ENCODE data around the gene PLCB1. TPM values are rescaled to one million over a fixed set of nuclear protein-coding genes. Genes with fewer than 3 reads are reported as not detected.

Gene PLCB1
- total RNA-seq, 3 donors from 2014 or later = 7.2 to 50.7 (median 8.8) TPM

DNA sequence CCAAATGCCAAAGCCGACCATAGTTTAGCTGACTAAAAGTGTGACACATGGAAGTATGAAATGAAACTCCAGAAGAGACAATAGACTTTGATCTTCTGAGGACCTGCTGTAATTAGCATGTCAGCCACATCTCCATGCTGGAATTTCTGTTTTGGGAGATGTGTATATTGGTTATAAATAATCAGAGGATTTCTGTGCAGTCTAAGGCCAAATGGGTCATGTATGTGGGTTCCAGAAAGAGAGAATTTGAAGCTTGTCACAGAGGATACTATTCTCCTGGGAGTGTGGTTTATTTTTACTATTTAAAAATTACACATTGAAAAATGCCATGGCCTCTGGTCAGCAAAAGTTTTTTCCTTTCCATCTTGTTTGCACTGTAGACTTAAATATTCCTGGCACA, 531.4 kb downstream of the PLCB1 start:
- H3K9me3 ChIP-seq = no peaks in the 10 kb centered on the region
- H3K4me3 ChIP-seq = no peak overlapping the region
- TF ChIP-seq, protein P1, sequence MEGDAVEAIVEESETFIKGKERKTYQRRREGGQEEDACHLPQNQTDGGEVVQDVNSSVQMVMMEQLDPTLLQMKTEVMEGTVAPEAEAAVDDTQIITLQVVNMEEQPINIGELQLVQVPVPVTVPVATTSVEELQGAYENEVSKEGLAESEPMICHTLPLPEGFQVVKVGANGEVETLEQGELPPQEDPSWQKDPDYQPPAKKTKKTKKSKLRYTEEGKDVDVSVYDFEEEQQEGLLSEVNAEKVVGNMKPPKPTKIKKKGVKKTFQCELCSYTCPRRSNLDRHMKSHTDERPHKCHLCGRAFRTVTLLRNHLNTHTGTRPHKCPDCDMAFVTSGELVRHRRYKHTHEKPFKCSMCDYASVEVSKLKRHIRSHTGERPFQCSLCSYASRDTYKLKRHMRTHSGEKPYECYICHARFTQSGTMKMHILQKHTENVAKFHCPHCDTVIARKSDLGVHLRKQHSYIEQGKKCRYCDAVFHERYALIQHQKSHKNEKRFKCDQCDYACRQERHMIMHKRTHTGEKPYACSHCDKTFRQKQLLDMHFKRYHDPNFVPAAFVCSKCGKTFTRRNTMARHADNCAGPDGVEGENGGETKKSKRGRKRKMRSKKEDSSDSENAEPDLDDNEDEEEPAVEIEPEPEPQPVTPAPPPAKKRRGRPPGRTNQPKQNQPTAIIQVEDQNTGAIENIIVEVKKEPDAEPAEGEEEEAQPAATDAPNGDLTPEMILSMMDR (IDR thresholded peaks at IDR 0.05) = no peak
- no peak for ATAC-seq
- H3K36me3 ChIP-seq (ENCODE audit: low read depth) = no peaks in the 10 kb centered on the region
- no peak for DNase-seq
- no peaks in the 10 kb centered on the region for H3K4me1 ChIP-seq (ENCODE audit: low read depth)
- intact Hi-C loops (cut with DNase I, micrococcal nuclease) = no loop called here

DNA sequence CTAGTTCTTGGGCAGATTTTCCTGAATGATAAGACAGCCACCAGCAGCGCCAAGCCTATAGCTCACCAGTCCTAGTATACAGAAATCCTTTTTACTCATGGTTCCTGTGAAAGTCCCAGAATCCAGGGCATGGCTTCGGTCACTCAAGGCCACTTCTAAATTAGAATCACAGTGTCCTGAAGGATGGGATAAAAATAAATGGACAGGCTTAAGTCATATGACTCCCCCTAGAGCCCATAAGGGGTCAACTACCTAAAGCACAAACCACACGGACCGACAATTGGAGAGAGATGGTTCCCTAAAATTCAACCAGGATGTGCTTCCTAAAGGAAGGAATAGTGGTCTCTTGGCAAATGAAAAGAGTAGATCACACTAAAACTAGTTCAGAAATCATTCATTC, 532.7 kb downstream of the PLCB1 start:
- no peak overlapping the region for H3K4me3 ChIP-seq
- H3K36me3 ChIP-seq (ENCODE audit: low read depth) = no peaks in the 10 kb centered on the region
- intact Hi-C loops (cut with DNase I, micrococcal nuclease) = no loop called here
- no peaks in the 10 kb centered on the region for H3K4me1 ChIP-seq (ENCODE audit: low read depth)
- TF ChIP-seq, protein P1 (IDR thresholded peaks at IDR 0.05) = no peak
- H3K9me3 ChIP-seq = no peaks in the 10 kb centered on the region
- ATAC-seq = no peak
- no peak for DNase-seq

DNA sequence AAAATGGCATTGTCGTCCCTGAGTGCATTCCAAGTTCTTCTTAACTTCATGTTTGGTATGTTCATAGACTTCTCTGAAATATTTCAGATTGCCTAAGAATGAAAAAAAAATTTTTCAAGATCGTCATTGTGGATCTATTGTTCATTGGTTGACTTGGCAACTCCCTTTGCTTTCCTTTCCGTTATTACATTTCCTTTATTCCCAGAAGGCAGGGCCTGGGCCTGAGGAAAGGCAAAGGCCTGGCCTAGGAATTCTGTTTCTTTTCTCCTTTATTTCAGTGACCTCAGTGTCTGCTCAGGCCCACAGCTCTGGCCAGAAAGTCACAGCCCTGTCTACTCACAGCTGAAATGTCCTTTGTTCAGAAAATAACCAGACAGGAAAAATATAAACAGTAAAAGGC, 535.2 kb downstream of the PLCB1 start:
- DNase-seq (no peak), ATAC-seq (no peak)
- no peaks in the 10 kb centered on the region for H3K9me3 ChIP-seq
- H3K4me1 ChIP-seq (ENCODE audit: low read depth) = no peaks in the 10 kb centered on the region
- TF ChIP-seq, protein P1 (IDR thresholded peaks at IDR 0.05) = no peak
- H3K36me3 ChIP-seq (ENCODE audit: low read depth) = no peaks in the 10 kb centered on the region
- intact Hi-C loops (cut with DNase I, micrococcal nuclease) = no loop called here
- H3K4me3 ChIP-seq = no peak overlapping the region

DNA sequence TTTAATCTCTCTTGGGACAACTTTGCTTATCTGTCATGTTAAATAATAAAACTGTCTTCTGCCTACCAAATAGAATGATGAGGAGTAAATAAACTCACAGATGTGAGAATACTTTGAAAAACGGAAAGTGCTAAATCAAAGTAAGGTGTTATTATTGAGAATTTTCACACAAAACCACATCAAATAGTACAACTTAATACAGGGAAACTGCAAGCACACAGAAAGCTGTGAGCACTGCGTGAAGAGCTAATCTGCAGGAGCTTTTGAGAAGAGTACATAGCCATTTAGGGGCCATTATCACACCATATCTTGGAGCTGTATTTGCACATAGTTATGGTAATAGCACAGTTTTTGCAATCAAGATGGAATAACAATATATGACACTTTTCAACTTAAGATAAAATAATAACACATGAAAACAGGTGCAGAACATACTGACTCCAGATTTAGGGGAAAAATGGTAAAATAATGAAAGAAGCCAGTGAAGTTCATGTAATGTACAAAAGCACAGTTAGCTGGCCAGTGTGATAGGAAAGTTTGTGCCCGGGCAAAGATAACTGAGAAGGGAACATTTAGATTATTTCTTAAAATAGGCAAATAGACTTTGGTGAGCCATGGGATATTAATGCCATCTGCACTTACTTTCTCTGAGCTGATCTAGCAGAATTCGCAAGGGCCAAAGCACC, 538.3 kb downstream of the PLCB1 start:
- Histone ChIP-seq H3K4me1 (ENCODE audit: low read depth) (no peaks in the 10 kb centered on the region), H3K4me3 (no peak overlapping the region), H3K9me3 (no peaks in the 10 kb centered on the region), H3K36me3 (ENCODE audit: low read depth) (no peaks in the 10 kb centered on the region)
- DNase-seq = no peak
- TF ChIP-seq, protein P1 (IDR thresholded peaks at IDR 0.05) = no peak
- intact Hi-C loops (cut with DNase I, micrococcal nuclease) = no loop called here
- ATAC-seq = no peak

DNA sequence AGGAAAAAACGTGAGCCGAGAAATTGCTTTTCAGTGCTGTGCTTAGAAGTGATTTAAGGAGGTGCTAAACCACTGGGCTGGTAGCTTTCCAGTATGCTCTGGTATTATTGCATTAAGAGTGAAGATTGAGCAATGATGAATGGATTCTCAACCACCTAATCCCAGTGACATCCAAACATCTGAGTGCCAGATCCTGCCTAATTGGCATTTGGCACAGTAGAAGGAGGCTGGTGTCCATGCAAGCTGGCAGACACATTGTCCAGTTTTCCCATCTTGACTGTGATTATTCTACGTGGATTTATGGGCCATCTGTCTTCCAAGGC, 538.8 kb downstream of the PLCB1 start:
- DNase-seq (no peak), ATAC-seq (no peak)
- Histone ChIP-seq H3K9me3 (no peaks in the 10 kb centered on the region), H3K36me3 (ENCODE audit: low read depth) (no peaks in the 10 kb centered on the region), H3K4me3 (no peak overlapping the region), H3K4me1 (ENCODE audit: low read depth) (no peaks in the 10 kb centered on the region)
- intact Hi-C loops (cut with DNase I, micrococcal nuclease) = no loop called here
- TF ChIP-seq, protein P1 (IDR thresholded peaks at IDR 0.05) = no peak

Data from mucosa of descending colon (tissue), 3 donors.